Stimulated activated CD4-positive, alpha-beta T cell treated with anti-CD3 and anti-CD28 coated beads, Interleukin-4, amount 100 ng/mL, for 24 hours (primary cell): ENCODE measurements around the gene GNAT1.
A peak's percentile ranks its signal among the peaks of the same experiment; 100 is the strongest.

Experiments used
- DNase-seq: peaks from one replicate; pipeline ENCODE4 v3.0.0-alpha.2; 2020

Gene GNAT1

GRCh38 chr3:50182533-50183099 is 8.8 kb upstream of the GNAT1 start:
- DNase-seq = no peak

- DNase-seq = no peak
Measured at GRCh38 chr3:50183755-50184154, 7.7 kb upstream of the GNAT1 start.

GRCh38 chr3:50184242-50184978 is 7.0 kb upstream of the GNAT1 start:
- DNase-seq = no peak

- no peak for DNase-seq
Measured at GRCh38 chr3:50185230-50185629, 6.2 kb upstream of the GNAT1 start.

- DNase-seq = no peak
Measured at GRCh38 chr3:50186096-50186495, 5.3 kb upstream of the GNAT1 start.

- no peak for DNase-seq
Measured at GRCh38 chr3:50187750-50188149, 3.7 kb upstream of the GNAT1 start.

GRCh38 chr3:50189274-50189673 is 2.1 kb upstream of the GNAT1 start:
- DNase-seq = peak; percentile 34

GRCh38 chr3:50189989-50190388 is 1.4 kb upstream of the GNAT1 start:
- no peak for DNase-seq

GRCh38 chr3:50192124-50192523 is 714 bp downstream of the GNAT1 start:
- DNase-seq = no peak

DNA sequence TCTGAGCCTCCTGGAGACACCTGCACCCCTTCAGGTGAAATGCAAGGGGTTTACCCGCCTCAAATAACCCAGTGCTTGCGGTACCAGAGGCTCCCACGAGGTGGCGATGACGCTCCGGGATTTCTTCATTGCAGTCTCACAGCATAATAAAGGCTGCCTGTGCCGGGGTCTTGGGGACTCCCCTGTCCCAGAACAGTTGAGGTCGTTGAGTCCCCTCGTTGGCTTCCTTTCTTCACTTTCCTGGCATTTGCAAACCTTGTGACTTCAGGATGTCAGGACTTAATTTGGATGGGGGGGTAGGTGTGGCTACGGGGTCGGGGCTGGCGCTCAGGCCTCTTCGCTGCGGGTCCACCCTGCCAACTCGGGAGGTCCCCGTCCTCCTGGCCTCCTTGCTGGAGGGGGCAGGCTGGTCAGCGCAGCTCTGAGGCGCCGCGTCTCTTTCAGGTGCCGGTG is 1.3 kb downstream of the GNAT1 start:
- DNase-seq = peak; percentile 86

DNA sequence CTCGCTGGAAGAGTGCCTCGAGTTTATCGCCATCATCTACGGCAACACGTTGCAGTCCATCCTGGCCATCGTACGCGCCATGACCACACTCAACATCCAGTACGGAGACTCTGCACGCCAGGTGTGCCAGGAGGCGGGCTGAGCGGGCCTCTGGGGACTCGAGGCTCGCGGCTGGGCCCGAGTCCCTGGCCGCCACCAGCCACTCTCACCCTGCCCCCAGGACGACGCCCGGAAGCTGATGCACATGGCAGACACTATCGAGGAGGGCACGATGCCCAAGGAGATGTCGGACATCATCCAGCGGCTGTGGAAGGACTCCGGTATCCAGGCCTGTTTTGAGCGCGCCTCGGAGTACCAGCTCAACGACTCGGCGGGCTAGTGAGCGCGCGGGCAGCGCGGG is 1.9 kb downstream of the GNAT1 start:
- no peak for DNase-seq

DNA sequence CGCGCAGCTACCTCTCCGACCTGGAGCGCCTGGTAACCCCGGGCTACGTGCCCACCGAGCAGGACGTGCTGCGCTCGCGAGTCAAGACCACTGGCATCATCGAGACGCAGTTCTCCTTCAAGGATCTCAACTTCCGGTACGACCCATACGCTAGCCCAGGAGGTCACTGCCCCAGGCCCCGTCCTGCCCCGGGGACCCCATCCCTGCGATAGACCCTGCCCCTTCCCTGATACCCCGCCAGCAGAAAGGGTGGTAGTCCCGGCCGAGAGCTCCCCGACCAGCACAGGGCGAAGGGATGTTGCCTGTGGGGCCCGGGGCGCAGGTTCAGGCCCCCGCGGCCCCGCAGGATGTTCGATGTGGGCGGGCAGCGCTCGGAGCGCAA is 2.3 kb downstream of the GNAT1 start:
- DNase-seq = no peak

DNA sequence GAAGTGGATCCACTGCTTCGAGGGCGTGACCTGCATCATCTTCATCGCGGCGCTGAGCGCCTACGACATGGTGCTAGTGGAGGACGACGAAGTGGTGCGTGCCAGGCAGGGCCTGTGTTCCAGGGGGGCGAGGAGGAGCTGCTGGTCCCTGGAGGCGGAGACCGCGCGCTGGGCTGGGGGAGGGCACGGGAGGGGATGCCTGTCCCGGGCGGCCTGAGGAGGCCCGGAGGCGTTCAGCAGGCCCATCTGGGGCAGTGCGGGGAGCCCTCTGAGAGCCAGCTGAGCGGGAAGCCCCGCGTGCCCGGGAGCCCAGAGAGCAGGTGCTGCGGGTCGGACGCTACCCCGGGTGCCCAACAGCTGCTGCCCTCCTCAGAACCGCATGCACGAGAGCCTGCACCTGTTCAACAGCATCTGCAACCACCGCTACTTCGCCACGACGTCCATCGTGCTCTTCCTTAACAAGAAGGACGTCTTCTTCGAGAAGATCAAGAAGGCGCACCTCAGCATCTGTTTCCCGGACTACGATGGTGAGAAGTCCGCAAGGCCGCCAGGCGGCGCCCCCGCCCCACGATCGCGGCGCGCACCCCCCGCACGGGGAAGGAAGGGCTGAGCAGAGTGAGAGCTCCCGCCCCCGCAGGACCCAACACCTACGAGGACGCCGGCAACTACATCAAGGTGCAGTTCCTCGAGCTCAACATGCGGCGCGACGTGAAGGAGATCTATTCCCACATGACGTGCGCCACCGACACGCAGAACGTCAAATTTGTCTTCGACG is 2.9 kb downstream of the GNAT1 start:
- peak; percentile 82 for DNase-seq

- peak; percentile 34 for DNase-seq
Measured at GRCh38 chr3:50194903-50195500, 3.6 kb downstream of the GNAT1 start.

GRCh38 chr3:50195501-50196252 is 4.3 kb downstream of the GNAT1 start:
- no peak for DNase-seq

DNA sequence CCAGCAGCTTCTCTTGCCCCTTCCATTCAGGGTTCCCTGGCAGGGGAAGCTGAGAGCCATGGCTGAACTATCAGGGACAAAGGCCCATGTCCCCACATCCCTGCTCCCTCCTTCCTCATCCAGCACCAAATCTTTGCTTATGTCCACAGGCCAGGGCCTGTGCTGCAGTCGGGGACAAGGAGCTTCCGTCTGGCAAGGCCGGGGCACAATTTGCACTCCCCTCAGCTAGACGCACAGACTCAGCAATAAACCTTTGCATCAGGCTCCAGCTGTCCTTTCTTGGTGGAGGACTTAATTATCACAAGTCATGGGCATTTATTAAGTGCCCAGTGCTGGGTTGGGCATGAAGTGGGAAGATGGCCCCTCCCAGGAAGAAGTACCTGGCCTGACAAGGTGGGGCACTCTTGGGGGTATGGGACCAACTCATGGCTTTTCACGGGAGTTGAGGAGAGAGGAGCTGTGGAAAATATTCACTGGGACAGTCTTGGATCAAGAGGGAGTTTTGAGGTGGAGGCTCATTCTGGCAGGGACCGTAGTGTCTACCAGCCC is 4.9 kb downstream of the GNAT1 start:
- DNase-seq = no peak

- no peak for DNase-seq
Measured at GRCh38 chr3:50201573-50202315, 10.3 kb downstream of the GNAT1 start.

- no peak for DNase-seq
Measured at GRCh38 chr3:50202353-50203112, 11.1 kb downstream of the GNAT1 start.

- DNase-seq = no peak
Measured at GRCh38 chr3:50203113-50203808, 11.9 kb downstream of the GNAT1 start.
